Measurements from ENCODE around the gene NBPF3. TPM values are rescaled to one million over a fixed set of nuclear protein-coding genes. Genes with fewer than 3 reads are reported as not detected.

Gene NBPF3
- total RNA-seq, 1 experiment from 2014 or later, result 15.9 TPM

DNA sequence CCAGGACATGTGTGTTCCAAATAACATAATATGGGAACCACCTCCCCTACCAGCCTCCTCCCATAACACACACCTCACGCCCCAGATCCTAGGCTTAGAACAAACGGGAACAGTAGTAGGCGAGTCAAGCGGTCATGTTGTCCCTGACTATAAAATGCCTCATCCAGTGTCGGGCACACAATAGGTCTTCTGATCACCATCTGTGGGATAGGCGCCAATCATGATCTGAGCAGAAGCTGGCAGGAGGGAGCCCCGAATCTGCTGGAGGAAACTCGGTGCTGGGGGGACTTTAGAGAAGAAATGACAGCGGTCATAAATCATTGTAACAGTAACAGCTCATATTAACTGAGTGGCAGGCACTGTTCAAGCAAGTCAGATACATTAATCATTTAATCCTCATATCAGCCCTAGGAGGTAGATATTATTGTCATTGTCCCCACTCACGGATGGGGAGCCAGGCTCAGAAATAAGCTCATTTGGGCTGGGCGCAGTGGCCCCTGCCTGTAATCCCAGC is 82.6 kb downstream of the NBPF3 start:
- ATAC-seq, result no peak
- no peaks in the 10 kb centered on the region for H3K4me1 ChIP-seq (ENCODE audit: control insufficient read depth, insufficient read depth, low read length)
- H3K27me3 ChIP-seq (ENCODE audit: control insufficient read depth, insufficient read depth, low read length), result no peaks in the 10 kb centered on the region
- DNase-seq (ENCODE audit: low read depth, low spot score), result no peak
- TF ChIP-seq POLR2AphosphoS5 (IDR thresholded peaks at IDR 0.05; ENCODE audit: low read depth, low read length) (no peak), SIN3A (IDR thresholded peaks at IDR 0.05; ENCODE audit: borderline replicate concordance, insufficient read depth, low read depth, low read length) (no peak)
- H3K9me3 ChIP-seq (ENCODE audit: control insufficient read depth, insufficient read depth, low read depth, low read length), result no peaks in the 10 kb centered on the region
- intact Hi-C loops (cut with micrococcal nuclease; ENCODE audit: unreplicated experiment), result no loop called here
- CTCF ChIA-PET, result no interaction called here
- H3K36me3 ChIP-seq (ENCODE audit: control insufficient read depth, insufficient read depth, low read length), result no peaks in the 10 kb centered on the region
- in situ Hi-C loops (cut with HindIII; ENCODE audit: low pct_unique_long_range_greater_than_20kb, low sequenced_read_pairs), result no loop called here
- no peak overlapping the region for H3K27ac ChIP-seq (ENCODE audit: low read length)
- no peak overlapping the region for H3K4me3 ChIP-seq (ENCODE audit: low read depth in 2 of 2, low read length in 2 of 2)
- BruUV-seq (replicated peaks), result no TSS peak
- POLR2A ChIA-PET, result interaction anchor here (0.6 kb wide), 2 partner anchors 18 to 30 kb away, joined by 4 to 6 read pairs; no protein-coding TSS in a partner anchor

DNA sequence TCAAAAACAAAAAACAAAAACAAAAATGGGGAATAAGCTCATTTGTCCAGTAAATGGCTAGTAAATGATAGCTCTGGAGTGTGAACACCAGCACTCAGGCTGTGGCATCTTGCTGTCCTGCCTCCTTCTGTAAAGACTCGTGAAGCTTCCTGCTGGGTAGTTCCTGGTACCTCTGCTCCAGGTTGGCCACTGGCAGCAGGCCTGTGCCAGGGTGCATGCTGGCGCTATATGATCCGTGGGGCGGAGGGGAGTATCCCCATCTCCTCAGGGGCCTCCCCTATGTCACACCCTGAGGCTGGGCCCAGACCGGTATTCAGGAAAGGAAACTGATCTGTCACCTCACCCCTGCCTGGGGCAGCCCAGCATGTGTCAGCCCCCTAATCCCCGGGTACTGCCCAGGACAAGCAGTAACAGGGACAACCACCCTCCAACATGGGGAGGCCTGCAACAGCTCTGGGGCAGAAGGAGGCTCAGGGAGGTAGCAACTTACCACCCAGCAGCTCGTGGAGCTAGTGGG is 83.4 kb downstream of the NBPF3 start:
- POLR2A ChIA-PET, result no interaction called here
- H3K4me1 ChIP-seq (ENCODE audit: control insufficient read depth, insufficient read depth, low read length), result no peaks in the 10 kb centered on the region
- H3K27me3 ChIP-seq (ENCODE audit: control insufficient read depth, insufficient read depth, low read length), result no peaks in the 10 kb centered on the region
- intact Hi-C loops (cut with micrococcal nuclease; ENCODE audit: unreplicated experiment), result no loop called here
- H3K9me3 ChIP-seq (ENCODE audit: control insufficient read depth, insufficient read depth, low read depth, low read length), result no peaks in the 10 kb centered on the region
- H3K27ac ChIP-seq (ENCODE audit: low read length), result no peak overlapping the region
- CTCF ChIA-PET, result interaction anchor here (0.9 kb wide), 1 partner anchor 12 kb away, joined by 3 read pairs; no protein-coding TSS in a partner anchor
- H3K36me3 ChIP-seq (ENCODE audit: control insufficient read depth, insufficient read depth, low read length), result no peaks in the 10 kb centered on the region
- ATAC-seq (no peak), DNase-seq (ENCODE audit: low read depth, low spot score) (no peak)
- no peak overlapping the region for H3K4me3 ChIP-seq (ENCODE audit: low read depth in 2 of 2, low read length in 2 of 2)
- BruUV-seq (replicated peaks), result no TSS peak
- in situ Hi-C loops (cut with HindIII; ENCODE audit: low pct_unique_long_range_greater_than_20kb, low sequenced_read_pairs), result no loop called here
- TF ChIP-seq POLR2AphosphoS5 (IDR thresholded peaks at IDR 0.05; ENCODE audit: low read depth, low read length) (no peak), TCF7L2 (IDR thresholded peaks at IDR 0.05; ENCODE audit: low read depth, low read length) (no peak), SIN3A (IDR thresholded peaks at IDR 0.05; ENCODE audit: borderline replicate concordance, insufficient read depth, low read depth, low read length) (no peak)
- TF ChIP-seq, protein P1, sequence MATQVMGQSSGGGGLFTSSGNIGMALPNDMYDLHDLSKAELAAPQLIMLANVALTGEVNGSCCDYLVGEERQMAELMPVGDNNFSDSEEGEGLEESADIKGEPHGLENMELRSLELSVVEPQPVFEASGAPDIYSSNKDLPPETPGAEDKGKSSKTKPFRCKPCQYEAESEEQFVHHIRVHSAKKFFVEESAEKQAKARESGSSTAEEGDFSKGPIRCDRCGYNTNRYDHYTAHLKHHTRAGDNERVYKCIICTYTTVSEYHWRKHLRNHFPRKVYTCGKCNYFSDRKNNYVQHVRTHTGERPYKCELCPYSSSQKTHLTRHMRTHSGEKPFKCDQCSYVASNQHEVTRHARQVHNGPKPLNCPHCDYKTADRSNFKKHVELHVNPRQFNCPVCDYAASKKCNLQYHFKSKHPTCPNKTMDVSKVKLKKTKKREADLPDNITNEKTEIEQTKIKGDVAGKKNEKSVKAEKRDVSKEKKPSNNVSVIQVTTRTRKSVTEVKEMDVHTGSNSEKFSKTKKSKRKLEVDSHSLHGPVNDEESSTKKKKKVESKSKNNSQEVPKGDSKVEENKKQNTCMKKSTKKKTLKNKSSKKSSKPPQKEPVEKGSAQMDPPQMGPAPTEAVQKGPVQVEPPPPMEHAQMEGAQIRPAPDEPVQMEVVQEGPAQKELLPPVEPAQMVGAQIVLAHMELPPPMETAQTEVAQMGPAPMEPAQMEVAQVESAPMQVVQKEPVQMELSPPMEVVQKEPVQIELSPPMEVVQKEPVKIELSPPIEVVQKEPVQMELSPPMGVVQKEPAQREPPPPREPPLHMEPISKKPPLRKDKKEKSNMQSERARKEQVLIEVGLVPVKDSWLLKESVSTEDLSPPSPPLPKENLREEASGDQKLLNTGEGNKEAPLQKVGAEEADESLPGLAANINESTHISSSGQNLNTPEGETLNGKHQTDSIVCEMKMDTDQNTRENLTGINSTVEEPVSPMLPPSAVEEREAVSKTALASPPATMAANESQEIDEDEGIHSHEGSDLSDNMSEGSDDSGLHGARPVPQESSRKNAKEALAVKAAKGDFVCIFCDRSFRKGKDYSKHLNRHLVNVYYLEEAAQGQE (IDR thresholded peaks at IDR 0.05; ENCODE audit: insufficient read depth in 1 of 2, low read depth in 2 of 2, low read length in 1 of 2), result no peak
- TF ChIP-seq, protein P2, sequence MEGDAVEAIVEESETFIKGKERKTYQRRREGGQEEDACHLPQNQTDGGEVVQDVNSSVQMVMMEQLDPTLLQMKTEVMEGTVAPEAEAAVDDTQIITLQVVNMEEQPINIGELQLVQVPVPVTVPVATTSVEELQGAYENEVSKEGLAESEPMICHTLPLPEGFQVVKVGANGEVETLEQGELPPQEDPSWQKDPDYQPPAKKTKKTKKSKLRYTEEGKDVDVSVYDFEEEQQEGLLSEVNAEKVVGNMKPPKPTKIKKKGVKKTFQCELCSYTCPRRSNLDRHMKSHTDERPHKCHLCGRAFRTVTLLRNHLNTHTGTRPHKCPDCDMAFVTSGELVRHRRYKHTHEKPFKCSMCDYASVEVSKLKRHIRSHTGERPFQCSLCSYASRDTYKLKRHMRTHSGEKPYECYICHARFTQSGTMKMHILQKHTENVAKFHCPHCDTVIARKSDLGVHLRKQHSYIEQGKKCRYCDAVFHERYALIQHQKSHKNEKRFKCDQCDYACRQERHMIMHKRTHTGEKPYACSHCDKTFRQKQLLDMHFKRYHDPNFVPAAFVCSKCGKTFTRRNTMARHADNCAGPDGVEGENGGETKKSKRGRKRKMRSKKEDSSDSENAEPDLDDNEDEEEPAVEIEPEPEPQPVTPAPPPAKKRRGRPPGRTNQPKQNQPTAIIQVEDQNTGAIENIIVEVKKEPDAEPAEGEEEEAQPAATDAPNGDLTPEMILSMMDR (IDR thresholded peaks at IDR 0.05), result no peak

DNA sequence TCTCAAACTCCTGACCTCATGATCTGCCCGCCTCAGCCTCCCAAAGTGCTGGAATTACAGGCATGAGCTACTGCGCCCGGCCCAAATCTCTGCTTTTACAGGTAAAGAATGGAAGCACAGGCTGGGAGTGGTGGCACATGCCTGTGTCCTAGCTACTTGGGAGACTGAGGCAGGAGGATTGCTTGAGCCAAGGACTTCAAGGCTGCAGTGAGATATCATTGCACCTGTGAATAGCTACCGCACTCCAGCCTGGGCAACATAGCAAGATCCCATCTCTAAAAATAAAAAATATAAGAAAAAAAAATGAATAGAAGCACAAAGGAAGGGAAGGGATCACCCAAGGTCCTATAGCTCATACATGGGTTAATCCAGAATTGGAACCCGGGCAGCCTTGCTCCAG is 84.3 kb downstream of the NBPF3 start:
- Histone ChIP-seq H3K4me3 (ENCODE audit: low read depth in 2 of 2, low read length in 2 of 2) (no peak overlapping the region), H3K36me3 (ENCODE audit: control insufficient read depth, insufficient read depth, low read length) (no peaks in the 10 kb centered on the region), H3K9me3 (ENCODE audit: control insufficient read depth, insufficient read depth, low read depth, low read length) (no peaks in the 10 kb centered on the region), H3K27me3 (ENCODE audit: control insufficient read depth, insufficient read depth, low read length) (no peaks in the 10 kb centered on the region), H3K4me1 (ENCODE audit: control insufficient read depth, insufficient read depth, low read length) (no peaks in the 10 kb centered on the region), H3K27ac (ENCODE audit: low read length) (no peak overlapping the region)
- CTCF ChIA-PET, result interaction anchor here (0.9 kb wide), 1 partner anchor 11 kb away, joined by 3 read pairs; no protein-coding TSS in a partner anchor
- POLR2A ChIA-PET, result no interaction called here
- intact Hi-C loops (cut with micrococcal nuclease; ENCODE audit: unreplicated experiment), result no loop called here
- ATAC-seq (no peak), DNase-seq (ENCODE audit: low read depth, low spot score) (no peak)
- no TSS peak for BruUV-seq (replicated peaks)
- in situ Hi-C loops (cut with HindIII; ENCODE audit: low pct_unique_long_range_greater_than_20kb, low sequenced_read_pairs), result no loop called here
- TF ChIP-seq SIN3A (IDR thresholded peaks at IDR 0.05; ENCODE audit: borderline replicate concordance, insufficient read depth, low read depth, low read length) (no peak), TCF7L2 (IDR thresholded peaks at IDR 0.05; ENCODE audit: low read depth, low read length) (no peak), POLR2AphosphoS5 (IDR thresholded peaks at IDR 0.05; ENCODE audit: low read depth, low read length) (no peak)
- TF ChIP-seq, protein P2 (IDR thresholded peaks at IDR 0.05), result no peak
- TF ChIP-seq, protein P1 (IDR thresholded peaks at IDR 0.05; ENCODE audit: insufficient read depth in 1 of 2, low read depth in 2 of 2, low read length in 1 of 2), result no peak
